A673 (cell line): Measurements from ENCODE around the gene NUMA1. TPM values are rescaled to one million over a fixed set of nuclear protein-coding genes. Genes with fewer than 3 reads are reported as not detected.

Source experiments
- BruUV-seq: library from RNA; stranded (reverse); fragments of 400-500 nt; replicated peaks from 2 replicates; lab custom pipeline; 2021; lab: Mats Ljungman, UMichigan
- CTCF ChIA-PET: fragments of 300-600 bp; sonication (Branson Sonifier 250); formaldehyde crosslinking; loops from one replicate; lab custom pipeline; 2022; ENCODE audit warnings: antibody characterized with exemption; lab: Charles Lee
- POLR2A ChIA-PET: fragments of 300-600 bp; sonication (Branson Sonifier 250); formaldehyde crosslinking; loops from one replicate; lab custom pipeline; 2022; ENCODE audit warnings: antibody characterized with exemption; ENCODE audit not compliant: low non-redundant PET; lab: Charles Lee
- DNase-seq: peaks from one replicate; pipeline ENCODE4 v3.0.0-alpha.2; 2015; ENCODE audit warnings: low spot score
- H3K27ac ChIP-seq: fragments of 200-600 bp; sonication (generic); 2 replicates; pipeline ENCODE4 v1.5.1; 2016; ENCODE audit warnings: mixed run types, low read depth, mild to moderate bottlenecking, mixed read lengths, antibody characterized with exemption, low read length; ENCODE audit not compliant: poor library complexity, severe bottlenecking
- H3K27me3 ChIP-seq: fragments of 200-600 bp; sonication (generic); replicated peaks from 2 replicates; pipeline ENCODE4 v1.6.1; 2017; ENCODE audit warnings: mixed run types, low read depth, mild to moderate bottlenecking, mixed read lengths, antibody characterized with exemption, low read length; ENCODE audit not compliant: insufficient read depth, poor library complexity
- H3K36me3 ChIP-seq: fragments of 200-600 bp; sonication (generic); 2 replicates; pipeline ENCODE4 v1.6.1; 2016; ENCODE audit warnings: mixed run types, mild to moderate bottlenecking, mixed read lengths, antibody characterized with exemption, low read length; ENCODE audit not compliant: insufficient read depth, poor library complexity, severe bottlenecking
- H3K4me1 ChIP-seq: fragments of 200-600 bp; sonication (generic); 2 replicates; pipeline ENCODE4 v1.6.1; 2017; ENCODE audit warnings: mixed run types, mild to moderate bottlenecking, mixed read lengths, antibody characterized with exemption, low read length; ENCODE audit not compliant: insufficient read depth, poor library complexity, severe bottlenecking
- H3K4me3 ChIP-seq: fragments of 200-600 bp; sonication (generic); 2 replicates; pipeline ENCODE4 v1.5.1; 2016; ENCODE audit warnings: low read depth, mixed run types, mild to moderate bottlenecking, mixed read lengths, low read length; ENCODE audit not compliant: poor library complexity, severe bottlenecking
- H3K9me3 ChIP-seq: fragments of 200-600 bp; sonication (generic); 2 replicates; pipeline ENCODE4 v1.6.1; 2016; ENCODE audit warnings: mixed run types, low read depth, mild to moderate bottlenecking, mixed read lengths, antibody characterized with exemption, low read length; ENCODE audit not compliant: poor library complexity, severe bottlenecking
- EZH2 ChIP-seq: fragments of 200-600 bp; sonication (generic); IDR thresholded peaks from 2 replicates; pipeline ENCODE4 v1.6.1; 2017; ENCODE audit warnings: borderline replicate concordance, low read depth, mild to moderate bottlenecking, mixed read lengths, antibody characterized with exemption, low read length; ENCODE audit not compliant: poor library complexity, severe bottlenecking
- intact Hi-C: fragments of 100-400 bp; cut with micrococcal nuclease; formaldehyde crosslinking; loops from one replicate; pipeline ENCODE4 v1.10.0; 2022; ENCODE audit not compliant: unreplicated experiment
- total RNA-seq: library from RNA; stranded (reverse); gene quantifications from 2 replicates; pipeline ENCODE4 v1.2.3, GENCODE V29; 2021
- TF ChIP-seq, protein P1 (sequence below): fragments of 300-800, 200-600 bp; sonication (generic); conservative IDR thresholded peaks from 2 replicates; pipeline ENCODE4 v1.5.1; 2017; ENCODE audit warnings: low read depth, mild to moderate bottlenecking, antibody characterized with exemption, low read length, moderate library complexity, mixed read lengths

NUMA1 gene
- total RNA-seq, 1 experiment from 2014 or later = 216 TPM

DNA sequence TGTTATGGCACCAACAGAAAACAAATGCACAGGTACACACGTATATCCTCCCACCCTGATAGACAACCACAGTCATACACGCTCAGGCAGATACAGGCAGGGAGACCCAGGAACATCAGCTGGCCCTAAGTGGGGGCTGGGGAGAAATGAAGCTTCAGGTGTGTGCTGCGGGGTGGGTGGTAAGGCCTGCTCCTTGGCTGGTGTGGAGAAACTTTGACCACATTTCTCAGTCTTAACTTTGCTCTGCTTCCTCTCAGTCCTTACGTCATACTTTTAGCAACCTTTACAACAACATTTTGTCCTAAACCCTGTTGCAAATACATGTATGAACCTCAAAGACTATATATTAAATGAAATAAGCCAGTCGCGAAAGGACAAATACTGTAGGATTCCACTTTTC is 38.9 kb upstream of the NUMA1 start:
- CTCF ChIA-PET = interaction anchor here (0.7 kb wide), 1 partner anchor 26 kb away, joined by 3 read pairs; no protein-coding TSS in a partner anchor
- no TSS peak for BruUV-seq
- no peaks in the 10 kb centered on the region for H3K27me3 ChIP-seq
- H3K4me1 ChIP-seq = no peaks in the 10 kb centered on the region
- H3K36me3 ChIP-seq = no peaks in the 10 kb centered on the region
- POLR2A ChIA-PET = interaction anchor here (1.2 kb wide), 1 partner anchor 40 kb away, joined by 3 read pairs; no protein-coding TSS in a partner anchor
- intact Hi-C loops = no loop called here
- no peak for DNase-seq
- TF ChIP-seq, protein P1, sequence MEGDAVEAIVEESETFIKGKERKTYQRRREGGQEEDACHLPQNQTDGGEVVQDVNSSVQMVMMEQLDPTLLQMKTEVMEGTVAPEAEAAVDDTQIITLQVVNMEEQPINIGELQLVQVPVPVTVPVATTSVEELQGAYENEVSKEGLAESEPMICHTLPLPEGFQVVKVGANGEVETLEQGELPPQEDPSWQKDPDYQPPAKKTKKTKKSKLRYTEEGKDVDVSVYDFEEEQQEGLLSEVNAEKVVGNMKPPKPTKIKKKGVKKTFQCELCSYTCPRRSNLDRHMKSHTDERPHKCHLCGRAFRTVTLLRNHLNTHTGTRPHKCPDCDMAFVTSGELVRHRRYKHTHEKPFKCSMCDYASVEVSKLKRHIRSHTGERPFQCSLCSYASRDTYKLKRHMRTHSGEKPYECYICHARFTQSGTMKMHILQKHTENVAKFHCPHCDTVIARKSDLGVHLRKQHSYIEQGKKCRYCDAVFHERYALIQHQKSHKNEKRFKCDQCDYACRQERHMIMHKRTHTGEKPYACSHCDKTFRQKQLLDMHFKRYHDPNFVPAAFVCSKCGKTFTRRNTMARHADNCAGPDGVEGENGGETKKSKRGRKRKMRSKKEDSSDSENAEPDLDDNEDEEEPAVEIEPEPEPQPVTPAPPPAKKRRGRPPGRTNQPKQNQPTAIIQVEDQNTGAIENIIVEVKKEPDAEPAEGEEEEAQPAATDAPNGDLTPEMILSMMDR = no peak
- no peak for TF ChIP-seq EZH2
- H3K9me3 ChIP-seq = no peaks in the 10 kb centered on the region
- no peak overlapping the region for H3K4me3 ChIP-seq
- no peak overlapping the region for H3K27ac ChIP-seq

DNA sequence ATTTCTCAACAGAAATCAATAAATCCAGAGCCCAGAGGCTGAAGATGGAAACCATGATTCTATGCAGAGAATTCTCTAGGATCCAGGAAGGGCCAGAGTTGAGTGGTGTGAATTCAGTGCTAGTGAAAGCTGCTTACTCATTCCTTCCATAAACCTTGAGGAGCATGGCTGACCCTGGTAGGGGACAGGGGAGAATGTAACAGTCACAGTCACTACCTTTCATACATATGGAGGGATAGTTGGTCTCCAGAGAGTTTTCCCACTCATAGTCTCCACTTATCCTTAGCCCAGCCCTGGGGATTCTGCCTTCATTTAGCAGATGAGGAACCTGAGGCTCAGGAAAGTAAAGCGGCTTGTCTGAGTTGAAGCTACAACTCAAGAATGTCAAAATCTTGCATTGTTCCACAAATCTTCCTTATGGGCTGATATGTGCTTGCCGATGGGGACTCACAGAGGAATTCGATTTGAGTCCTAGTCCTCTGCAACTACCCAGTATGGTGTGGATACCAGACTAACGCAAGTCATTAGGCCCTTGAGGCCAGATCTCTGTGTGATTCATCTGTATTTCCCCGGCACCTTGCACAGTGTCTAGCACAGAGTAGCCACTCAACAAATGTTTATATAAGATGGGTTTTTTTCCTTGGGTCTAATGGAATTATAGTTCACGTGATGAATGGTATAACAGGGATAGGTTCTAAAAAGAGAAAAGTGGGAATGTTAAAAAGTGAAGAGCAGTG is 35.8 kb upstream of the NUMA1 start:
- TF ChIP-seq EZH2 = no peak
- TF ChIP-seq, protein P1 = no peak
- intact Hi-C loops = no loop called here
- H3K27me3 ChIP-seq = no peaks in the 10 kb centered on the region
- no peak overlapping the region for H3K4me3 ChIP-seq
- H3K36me3 ChIP-seq = no peaks in the 10 kb centered on the region
- H3K4me1 ChIP-seq = peaks cover 10% of the 10 kb centered on the region
- CTCF ChIA-PET = interaction anchor here (0.6 kb wide), 1 partner anchor 67 kb away, joined by 3 read pairs; no protein-coding TSS in a partner anchor
- DNase-seq = no peak
- H3K27ac ChIP-seq = no peak overlapping the region
- POLR2A ChIA-PET = interaction anchor here (0.7 kb wide), 1 partner anchor 91 kb away, joined by 3 read pairs; no protein-coding TSS in a partner anchor
- no TSS peak for BruUV-seq
- no peaks in the 10 kb centered on the region for H3K9me3 ChIP-seq

DNA sequence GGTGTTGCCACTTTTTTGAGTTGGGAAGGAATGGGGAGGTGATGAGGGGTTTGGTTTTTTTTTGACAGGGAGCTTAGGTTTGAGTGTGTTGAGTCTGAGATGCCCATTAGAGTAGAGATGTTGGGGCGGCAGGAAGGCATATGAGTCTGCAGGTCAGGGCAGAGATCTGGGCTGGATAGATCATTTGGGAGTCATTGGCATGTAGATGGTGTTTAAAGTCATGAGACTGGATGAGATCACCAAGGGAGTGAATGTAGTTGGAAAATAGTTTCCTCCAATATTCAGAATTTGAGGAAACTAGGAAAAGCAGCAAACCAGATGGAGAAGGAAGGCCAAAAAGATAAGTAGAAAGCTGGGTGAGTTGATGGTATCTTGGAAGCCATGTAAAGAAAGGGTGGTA is 34.2 kb upstream of the NUMA1 start:
- intact Hi-C loops = loop anchor here (5.0 kb wide), 1 partner anchor 108 kb away; the partner anchor contains the start of gene INPPL1

More for the DNA sequence above, 34.2 kb upstream of the NUMA1 start:
- peaks cover 10% of the 10 kb centered on the region for H3K4me1 ChIP-seq
- no peak overlapping the region for H3K27ac ChIP-seq
- CTCF ChIA-PET = no interaction called here
- TF ChIP-seq EZH2 = no peak
- TF ChIP-seq, protein P1 = no peak
- no peaks in the 10 kb centered on the region for H3K36me3 ChIP-seq
- POLR2A ChIA-PET = no interaction called here
- no peak overlapping the region for H3K4me3 ChIP-seq
- DNase-seq = no peak
- H3K27me3 ChIP-seq = no peaks in the 10 kb centered on the region
- BruUV-seq = no TSS peak
- H3K9me3 ChIP-seq = no peaks in the 10 kb centered on the region
